K562 (cell line): Measurements from ENCODE around the gene PHF10. TPM values are rescaled to one million over a fixed set of nuclear protein-coding genes. Genes with fewer than 3 reads are reported as not detected.

Experiments
- ATF7 ChIP-seq: fragments of 450-650 bp; IDR thresholded peaks from 2 replicates; pipeline ENCODE4 v1.7.1; 2014; ENCODE audit warnings: mild to moderate bottlenecking, moderate library complexity
- CEBPG ChIP-seq, 3 experiments: fragments of 200-800 bp in 1 of 3; sonication (Bioruptor generic) in 1 of 3; sonication (generic) in 1 of 3; formaldehyde crosslinking in 1 of 3; IDR thresholded peaks in 2 of 3; conservative IDR thresholded peaks in 1 of 3; 2 replicates each; pipeline versions ENCODE4 v1.6.1 to v1.8.0; 2016 to 2022; ENCODE audit warnings: missing compliant biosample characterization in 2 of 3, missing genetic modification characterization in 2 of 3, mild to moderate bottlenecking in 1 of 3, missing genetic modification reagents in 1 of 3
- CTBP1 ChIP-seq: fragments of 450-650 bp; IDR thresholded peaks from 2 replicates; pipeline ENCODE4 v1.6.1; 2016; ENCODE audit warnings: borderline replicate concordance
- ELF1 ChIP-seq: fragments of 200-800 bp; sonication (Bioruptor generic); IDR thresholded peaks from 2 replicates; pipeline ENCODE4 v1.6.1; 2016; ENCODE audit warnings: missing genetic modification characterization, missing compliant biosample characterization
- ESRRB ChIP-seq: fragments of 250-450 bp; sonication (Bioruptor Pico); IDR thresholded peaks from 2 replicates; pipeline ENCODE4 v1.5.0; 2020; ENCODE audit warnings: mild to moderate bottlenecking, moderate library complexity, borderline replicate concordance
- FOXA1 ChIP-seq: fragments of 450-650 bp; IDR thresholded peaks from 2 replicates; pipeline ENCODE4 v1.6.1; 2016; ENCODE audit warnings: mild to moderate bottlenecking, borderline replicate concordance
- KAT8 ChIP-seq: fragments of 450-650 bp; IDR thresholded peaks from 2 replicates; pipeline ENCODE4 v1.6.1; 2016; ENCODE audit warnings: low read depth, mild to moderate bottlenecking
- KDM5B ChIP-seq: fragments of 200-600 bp; sonication (generic); IDR thresholded peaks from 2 replicates; pipeline ENCODE4 v1.6.1; 2012; ENCODE audit warnings: low read depth, mild to moderate bottlenecking, moderate library complexity, low read length, control low read depth, inconsistent platforms; ENCODE audit not compliant: insufficient replicate concordance
- KLF16 ChIP-seq: IDR thresholded peaks from 2 replicates; pipeline ENCODE4 v1.6.1; 2016; ENCODE audit warnings: antibody characterized with exemption
- NR1H2 ChIP-seq: sonication (generic); formaldehyde crosslinking; IDR thresholded peaks from 2 replicates; pipeline ENCODE4 v1.4.0; 2020; ENCODE audit warnings: mild to moderate bottlenecking, missing genetic modification reagents
- TAF7 ChIP-seq: fragments of 450-650 bp; IDR thresholded peaks from 2 replicates; pipeline ENCODE4 v1.6.1; 2016; ENCODE audit warnings: missing genetic modification characterization, missing compliant biosample characterization
- ZBED1 ChIP-seq: IDR thresholded peaks from 2 replicates; pipeline ENCODE4 v1.6.1; 2014
- ZFPM2 ChIP-seq: fragments of 250-450 bp; sonication (Bioruptor Pico); IDR thresholded peaks from 2 replicates; pipeline ENCODE4 v1.5.1; 2022; ENCODE audit warnings: mild to moderate bottlenecking
- ZFX ChIP-seq: sonication (generic); formaldehyde crosslinking; IDR thresholded peaks from 2 replicates; pipeline ENCODE4 v1.8.0; 2022; ENCODE audit warnings: mild to moderate bottlenecking, missing genetic modification reagents, moderate library complexity
- ZNF232 ChIP-seq: sonication (generic); formaldehyde crosslinking; IDR thresholded peaks from 2 replicates; pipeline ENCODE4 v1.8.0; 2022; ENCODE audit warnings: mild to moderate bottlenecking, missing genetic modification reagents
- ZNF507 ChIP-seq: conservative IDR thresholded peaks from 2 replicates; pipeline ENCODE4 v1.6.1; 2017; ENCODE audit warnings: missing genetic modification characterization, missing compliant biosample characterization
- ZNF583 ChIP-seq: fragments of 250-450 bp; sonication (Bioruptor Pico); IDR thresholded peaks from 2 replicates; pipeline ENCODE4 v1.4.0; 2020
- ZNF644 ChIP-seq: fragments of 200-800 bp; sonication (Bioruptor generic); IDR thresholded peaks from 2 replicates; pipeline ENCODE4 v1.6.1; 2016; ENCODE audit warnings: low read depth, missing genetic modification characterization, missing compliant biosample characterization
- polyA plus RNA-seq, 8 experiments: library from polyadenylated mRNA; depleted of rRNA in 4 of 8; stranded (reverse) in 5 of 8; unstranded in 3 of 8; fragments of >200 nt; fragmentation: Nextera tagmentation in 2 of 8; fragmentation: Illumina TruSeq in 1 of 8; extraction: Ambion mirVana in 2 of 8; extraction: Trizol in 1 of 8; gene quantifications; 2 replicates each; pipeline versions ENCODE4 v1.2.1 to v1.2.3, GENCODE V29; 2011 to 2014; ENCODE audit warnings: inconsistent platforms in 1 of 8, missing spikeins in 1 of 8
- total RNA-seq, 7 experiments: library from RNA; depleted of rRNA in 6 of 7; stranded (reverse); fragments of >200 nt in 6 of 7; fragmentation: Illumina TruSeq in 2 of 7; extraction: Trizol in 2 of 7; gene quantifications; 2 replicates each; pipeline versions ENCODE4 v1.2.1 to v1.2.3, GENCODE V29; 2011 to 2021; ENCODE audit warnings: low replicate concordance in 1 of 7
- TF ChIP-seq, protein P1 (sequence below): fragments of 200-400 bp; formaldehyde crosslinking; IDR thresholded peaks from 2 replicates; pipeline ENCODE4 v1.6.1; 2017; ENCODE audit warnings: mild to moderate bottlenecking, low read depth, low read length, moderate library complexity
- TF ChIP-seq, protein P2 (sequence below), 2 experiments: fragments of 250-450 bp in 1 of 2; fragments of 450-650 bp in 1 of 2; sonication (Bioruptor Pico) in 1 of 2; IDR thresholded peaks; 2 replicates each; pipeline versions ENCODE4 v1.6.1 to v1.8.0; 2016 to 2021; ENCODE audit warnings: mild to moderate bottlenecking in 2 of 2, moderate library complexity in 2 of 2, missing compliant biosample characterization in 1 of 2, missing genetic modification characterization in 1 of 2
- TF ChIP-seq, protein P3 (sequence below): fragments of 450-650 bp; formaldehyde crosslinking; IDR thresholded peaks from 2 replicates; pipeline ENCODE4 v1.4.0; 2022; ENCODE audit warnings: mild to moderate bottlenecking, moderate library complexity
- TF ChIP-seq, protein P4 (sequence below): fragments of 450-650 bp; IDR thresholded peaks from 2 replicates; pipeline ENCODE4 v1.6.1; 2016; ENCODE audit warnings: borderline replicate concordance

Gene PHF10
- total and polyA plus RNA-seq, 9 of the 15 experiments (the other 6 are each of a cell fraction or from before 2014, with no cell fraction given) = 23.9 to 88.9 (median 46.0) TPM

DNA sequence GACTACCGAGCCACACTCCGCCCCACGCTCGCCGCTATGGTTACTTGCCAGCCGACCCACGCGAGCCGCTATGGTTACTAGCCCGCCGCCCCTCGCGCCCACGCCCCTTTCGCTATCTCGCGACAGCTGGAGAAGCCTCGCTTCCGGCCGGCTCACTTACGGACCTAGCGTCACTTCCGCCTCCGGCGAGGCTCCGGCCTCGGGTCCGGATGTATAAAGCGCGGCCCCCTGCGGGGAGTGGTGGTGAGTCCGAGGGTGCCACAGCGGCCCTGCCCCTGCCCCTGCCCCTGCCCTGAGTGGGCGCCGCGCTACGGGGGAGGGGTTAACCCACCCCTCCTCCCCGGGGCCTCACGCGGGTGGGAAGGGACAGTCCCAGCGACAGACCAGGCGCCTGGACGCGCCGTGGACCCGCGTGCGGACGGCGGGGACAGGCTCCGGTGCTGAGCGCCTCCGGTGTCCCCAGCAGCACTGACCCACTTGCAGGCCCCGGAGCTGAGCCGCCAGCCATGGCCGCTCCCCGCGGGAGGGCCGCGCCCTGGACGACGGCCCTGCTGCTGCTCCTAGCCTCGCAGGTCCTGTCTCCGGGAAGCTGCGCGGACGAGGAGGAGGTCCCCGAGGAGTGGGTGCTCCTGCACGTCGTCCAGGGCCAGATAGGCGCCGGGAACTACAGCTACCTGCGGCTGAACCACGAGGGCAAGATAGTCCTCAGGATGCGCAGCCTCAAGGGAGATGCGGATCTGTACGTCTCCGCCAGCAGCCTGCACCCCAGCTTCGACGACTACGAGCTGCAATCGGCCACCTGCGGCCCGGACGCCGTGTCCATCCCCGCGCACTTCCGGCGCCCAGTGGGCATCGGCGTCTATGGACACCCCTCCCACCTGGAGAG is 22.1 kb downstream of the PHF10 start, which contains the start of the genes C6orf120 and WDR27 (continued):
- TF ChIP-seq KDM5B (peak; percentile 94), TAF7 (tag) (0 out of 2 replicates have a peak, but pooled peaks have one; percentile 39), KLF16 (no peak), FOXA1 (no peak), ZNF507 (tag) (no peak), NR1H2 (CRISPR knock-in tag) (no peak), ZBED1 (no peak; the same call in 1 of the 2 replicates), KAT8 (no peak), CTBP1 (peak; percentile 68), CEBPG (CRISPR knock-in tag; IDR thresholded peaks at IDR 0.05) (no peak; the same call in none of the 2 replicates), CEBPG (tag; conservative IDR thresholded peaks at IDR 0.05 in 1 of 2, IDR thresholded peaks at IDR 0.05 in 1 of 2) (no peak), ZNF232 (CRISPR knock-in tag) (no peak; the same call in 1 of the 2 replicates), ATF7 (peak; percentile 83), ESRRB (CRISPR knock-in tag) (no peak), ELF1 (tag) (peak; percentile 78), ZNF583 (CRISPR knock-in tag) (peak; percentile 60; the same call in 1 of the 2 replicates), ZFX (peak; percentile 97), ZFPM2 (CRISPR knock-in tag) (no peak), ZNF644 (no peak)
- TF ChIP-seq, protein P1, sequence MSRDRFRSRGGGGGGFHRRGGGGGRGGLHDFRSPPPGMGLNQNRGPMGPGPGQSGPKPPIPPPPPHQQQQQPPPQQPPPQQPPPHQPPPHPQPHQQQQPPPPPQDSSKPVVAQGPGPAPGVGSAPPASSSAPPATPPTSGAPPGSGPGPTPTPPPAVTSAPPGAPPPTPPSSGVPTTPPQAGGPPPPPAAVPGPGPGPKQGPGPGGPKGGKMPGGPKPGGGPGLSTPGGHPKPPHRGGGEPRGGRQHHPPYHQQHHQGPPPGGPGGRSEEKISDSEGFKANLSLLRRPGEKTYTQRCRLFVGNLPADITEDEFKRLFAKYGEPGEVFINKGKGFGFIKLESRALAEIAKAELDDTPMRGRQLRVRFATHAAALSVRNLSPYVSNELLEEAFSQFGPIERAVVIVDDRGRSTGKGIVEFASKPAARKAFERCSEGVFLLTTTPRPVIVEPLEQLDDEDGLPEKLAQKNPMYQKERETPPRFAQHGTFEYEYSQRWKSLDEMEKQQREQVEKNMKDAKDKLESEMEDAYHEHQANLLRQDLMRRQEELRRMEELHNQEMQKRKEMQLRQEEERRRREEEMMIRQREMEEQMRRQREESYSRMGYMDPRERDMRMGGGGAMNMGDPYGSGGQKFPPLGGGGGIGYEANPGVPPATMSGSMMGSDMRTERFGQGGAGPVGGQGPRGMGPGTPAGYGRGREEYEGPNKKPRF = no peak
- TF ChIP-seq, protein P2, sequence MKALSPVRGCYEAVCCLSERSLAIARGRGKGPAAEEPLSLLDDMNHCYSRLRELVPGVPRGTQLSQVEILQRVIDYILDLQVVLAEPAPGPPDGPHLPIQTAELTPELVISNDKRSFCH (CRISPR knock-in tag; IDR thresholded peaks at IDR 0.05) = no peak
- TF ChIP-seq, protein P2 (tag; IDR thresholded peaks at IDR 0.05) = peak; percentile 15; the same call in 1 of the 2 replicates
- TF ChIP-seq, protein P3, sequence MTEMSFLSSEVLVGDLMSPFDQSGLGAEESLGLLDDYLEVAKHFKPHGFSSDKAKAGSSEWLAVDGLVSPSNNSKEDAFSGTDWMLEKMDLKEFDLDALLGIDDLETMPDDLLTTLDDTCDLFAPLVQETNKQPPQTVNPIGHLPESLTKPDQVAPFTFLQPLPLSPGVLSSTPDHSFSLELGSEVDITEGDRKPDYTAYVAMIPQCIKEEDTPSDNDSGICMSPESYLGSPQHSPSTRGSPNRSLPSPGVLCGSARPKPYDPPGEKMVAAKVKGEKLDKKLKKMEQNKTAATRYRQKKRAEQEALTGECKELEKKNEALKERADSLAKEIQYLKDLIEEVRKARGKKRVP (CRISPR knock-in tag) = no peak
- TF ChIP-seq, protein P4, sequence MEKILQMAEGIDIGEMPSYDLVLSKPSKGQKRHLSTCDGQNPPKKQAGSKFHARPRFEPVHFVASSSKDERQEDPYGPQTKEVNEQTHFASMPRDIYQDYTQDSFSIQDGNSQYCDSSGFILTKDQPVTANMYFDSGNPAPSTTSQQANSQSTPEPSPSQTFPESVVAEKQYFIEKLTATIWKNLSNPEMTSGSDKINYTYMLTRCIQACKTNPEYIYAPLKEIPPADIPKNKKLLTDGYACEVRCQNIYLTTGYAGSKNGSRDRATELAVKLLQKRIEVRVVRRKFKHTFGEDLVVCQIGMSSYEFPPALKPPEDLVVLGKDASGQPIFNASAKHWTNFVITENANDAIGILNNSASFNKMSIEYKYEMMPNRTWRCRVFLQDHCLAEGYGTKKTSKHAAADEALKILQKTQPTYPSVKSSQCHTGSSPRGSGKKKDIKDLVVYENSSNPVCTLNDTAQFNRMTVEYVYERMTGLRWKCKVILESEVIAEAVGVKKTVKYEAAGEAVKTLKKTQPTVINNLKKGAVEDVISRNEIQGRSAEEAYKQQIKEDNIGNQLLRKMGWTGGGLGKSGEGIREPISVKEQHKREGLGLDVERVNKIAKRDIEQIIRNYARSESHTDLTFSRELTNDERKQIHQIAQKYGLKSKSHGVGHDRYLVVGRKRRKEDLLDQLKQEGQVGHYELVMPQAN = no peak; the same call in 1 of the 2 replicates
